DND-41 (cell line): ENCODE measurements around the gene UCK2.

Experiments
- ATAC-seq: fragments of 200-7000 bp; cut with Tn5 transposase; 3 replicates; pipeline ENCODE4 v1.9.1; 2021; ENCODE audit warnings: low read depth; ENCODE audit not compliant: insufficient read depth
- DNase-seq: peaks from one replicate; pipeline ENCODE4 v3.0.0-alpha.2; 2020
- H2AFZ ChIP-seq: 2 replicates; pipeline ENCODE4 v1.6.0; 2012; ENCODE audit warnings: low read depth, low read length
- H3K27ac ChIP-seq: 2 replicates; pipeline ENCODE4 v1.5.1; 2012; ENCODE audit warnings: low read length, inconsistent platforms
- H3K27me3 ChIP-seq: fragments of 200-600 bp; sonication (generic); 2 replicates; pipeline ENCODE4 v1.6.0; 2012; ENCODE audit warnings: low read length, mild to moderate bottlenecking, inconsistent platforms; ENCODE audit not compliant: insufficient read depth, poor library complexity
- H3K36me3 ChIP-seq: 2 replicates; pipeline ENCODE4 v1.5.1; 2012; ENCODE audit warnings: low read length, inconsistent platforms; ENCODE audit not compliant: insufficient read depth
- H3K4me1 ChIP-seq: 2 replicates; pipeline ENCODE4 v1.5.1; 2012; ENCODE audit warnings: mild to moderate bottlenecking, low read length; ENCODE audit not compliant: insufficient read depth
- H3K4me2 ChIP-seq: 2 replicates; pipeline ENCODE4 v1.6.0; 2012; ENCODE audit warnings: mild to moderate bottlenecking, moderate library complexity, low read length, inconsistent platforms; ENCODE audit not compliant: insufficient read depth
- H3K4me3 ChIP-seq, 2 experiments: fragments of 200-600 bp in 1 of 2; shearing (Covaris generic) in 1 of 2; 2 replicates each; pipeline ENCODE4 v1.5.1; 2012 to 2016; ENCODE audit warnings: inconsistent platforms in 2 of 2, low read length in 2 of 2, mild to moderate bottlenecking in 2 of 2, low read depth in 1 of 2, moderate library complexity in 1 of 2
- H3K79me2 ChIP-seq: 2 replicates; pipeline ENCODE4 v1.6.0; 2012; ENCODE audit warnings: low read length, inconsistent platforms; ENCODE audit not compliant: insufficient read depth
- H3K9ac ChIP-seq: 2 replicates; pipeline ENCODE4 v1.6.0; 2012; ENCODE audit warnings: low read depth, mild to moderate bottlenecking, inconsistent platforms, low read length, moderate library complexity
- H3K9me3 ChIP-seq: 2 replicates; pipeline ENCODE4 v1.5.1; 2012; ENCODE audit warnings: low read length, moderate library complexity, mild to moderate bottlenecking, inconsistent platforms; ENCODE audit not compliant: insufficient read depth, severe bottlenecking
- H4K20me1 ChIP-seq: 2 replicates; pipeline ENCODE4 v1.6.0; 2012; ENCODE audit warnings: low read length; ENCODE audit not compliant: insufficient read depth
- EZH2 ChIP-seq: IDR thresholded peaks from 3 replicates; pipeline ENCODE4 v1.6.1; 2012; ENCODE audit warnings: borderline replicate concordance, low read depth, mild to moderate bottlenecking, moderate library complexity, low read length, inconsistent platforms; ENCODE audit not compliant: severe bottlenecking
- TF ChIP-seq, protein P1 (sequence below): IDR thresholded peaks from 2 replicates; pipeline ENCODE4 v1.5.1; 2012; ENCODE audit warnings: borderline replicate concordance, low read length, moderate library complexity, mild to moderate bottlenecking; ENCODE audit not compliant: poor library complexity, severe bottlenecking; ENCODE audit errors: extremely low read depth

UCK2 gene

DNA sequence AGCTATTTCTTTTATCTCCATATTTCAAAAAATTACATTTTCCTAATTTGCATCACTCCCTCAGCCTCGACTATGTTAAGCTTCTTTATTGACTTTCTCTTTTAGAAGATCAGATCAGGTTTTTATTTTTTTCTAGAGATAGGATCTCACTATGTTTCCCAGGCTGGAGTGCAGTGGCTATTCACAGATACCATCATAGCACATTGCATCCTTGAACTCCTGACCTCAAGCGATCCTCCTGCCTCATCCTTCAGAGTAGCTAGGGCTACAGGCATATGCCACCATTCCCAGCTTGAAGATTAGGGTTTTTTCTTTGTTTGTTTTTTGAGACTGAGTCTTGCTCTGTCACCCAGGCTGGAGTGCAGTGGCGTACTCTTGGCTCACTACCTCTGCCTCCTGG lies 20.1 kb downstream of the UCK2 start:
- ATAC-seq (no peak), DNase-seq (no peak)
- peaks cover 100% of the 10 kb centered on the region for H3K4me1 ChIP-seq
- no peaks in the 10 kb centered on the region for H3K9me3 ChIP-seq
- H3K36me3 ChIP-seq, result peaks cover 22% of the 10 kb centered on the region
- no peaks in the 10 kb centered on the region for H3K27me3 ChIP-seq
- H4K20me1 ChIP-seq, result peaks cover 41% of the 10 kb centered on the region
- no peak overlapping the region for H3K4me3 ChIP-seq
- peak overlapping the region; percentile 97 for H3K27ac ChIP-seq
- H2AFZ ChIP-seq, result no peak overlapping the region
- peak overlapping the region; percentile 41; the same call in 1 of the 2 replicates for H3K9ac ChIP-seq
- H3K4me2 ChIP-seq, result 0 out of 2 replicates have a peak overlapping the region, but pooled peaks have one; percentile 14
- H3K79me2 ChIP-seq, result peaks cover 90% of the 10 kb centered on the region
- TF ChIP-seq, protein P1, sequence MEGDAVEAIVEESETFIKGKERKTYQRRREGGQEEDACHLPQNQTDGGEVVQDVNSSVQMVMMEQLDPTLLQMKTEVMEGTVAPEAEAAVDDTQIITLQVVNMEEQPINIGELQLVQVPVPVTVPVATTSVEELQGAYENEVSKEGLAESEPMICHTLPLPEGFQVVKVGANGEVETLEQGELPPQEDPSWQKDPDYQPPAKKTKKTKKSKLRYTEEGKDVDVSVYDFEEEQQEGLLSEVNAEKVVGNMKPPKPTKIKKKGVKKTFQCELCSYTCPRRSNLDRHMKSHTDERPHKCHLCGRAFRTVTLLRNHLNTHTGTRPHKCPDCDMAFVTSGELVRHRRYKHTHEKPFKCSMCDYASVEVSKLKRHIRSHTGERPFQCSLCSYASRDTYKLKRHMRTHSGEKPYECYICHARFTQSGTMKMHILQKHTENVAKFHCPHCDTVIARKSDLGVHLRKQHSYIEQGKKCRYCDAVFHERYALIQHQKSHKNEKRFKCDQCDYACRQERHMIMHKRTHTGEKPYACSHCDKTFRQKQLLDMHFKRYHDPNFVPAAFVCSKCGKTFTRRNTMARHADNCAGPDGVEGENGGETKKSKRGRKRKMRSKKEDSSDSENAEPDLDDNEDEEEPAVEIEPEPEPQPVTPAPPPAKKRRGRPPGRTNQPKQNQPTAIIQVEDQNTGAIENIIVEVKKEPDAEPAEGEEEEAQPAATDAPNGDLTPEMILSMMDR, result no peak
- TF ChIP-seq EZH2, result no peak

DNA sequence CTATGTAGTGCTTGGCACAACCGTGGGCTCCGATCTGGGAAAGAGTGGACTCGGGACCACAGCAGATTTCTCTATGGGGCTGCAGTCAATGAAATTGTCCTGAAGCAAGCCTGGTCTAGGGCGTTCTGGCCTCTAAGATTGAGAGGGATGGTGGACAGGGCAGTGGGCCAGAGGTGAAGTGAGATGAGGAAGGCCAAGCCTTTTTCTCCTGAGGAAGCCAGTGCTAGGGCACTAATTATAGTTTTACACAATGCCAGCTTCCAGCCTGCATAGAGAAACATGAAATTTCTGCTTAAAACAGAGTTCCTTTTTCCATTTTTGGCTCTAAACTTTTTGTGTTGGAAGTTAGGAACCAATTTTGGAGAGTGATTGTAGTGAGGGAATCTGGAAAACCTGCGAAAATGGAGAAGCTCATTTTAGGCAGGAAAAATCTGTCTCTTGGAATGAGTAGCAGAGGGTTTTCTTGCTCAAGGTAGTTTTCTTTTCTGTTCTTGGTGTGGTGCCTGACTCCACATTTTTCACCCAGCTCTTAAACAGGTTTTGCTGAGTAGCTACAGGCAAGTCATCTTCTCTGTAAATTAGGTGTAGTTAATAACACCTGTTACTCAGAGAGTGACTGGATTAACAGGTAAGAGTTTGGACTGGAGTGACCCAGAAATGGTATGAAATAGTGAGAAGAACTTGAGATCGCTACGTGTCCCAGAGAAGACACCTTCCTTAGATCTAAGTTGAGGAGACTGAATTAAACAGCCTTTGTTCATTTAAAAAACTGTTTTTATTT lies 22.1 kb downstream of the UCK2 start:
- Histone ChIP-seq H3K27me3 (no peaks in the 10 kb centered on the region), H3K4me2 (peak overlapping the region; percentile 6; the same call in 1 of the 2 replicates), H3K27ac (peak overlapping the region; percentile 97), H3K9me3 (no peaks in the 10 kb centered on the region), H2AFZ (no peak overlapping the region), H3K4me3 (no peak overlapping the region), H3K36me3 (peaks cover 15% of the 10 kb centered on the region; the same call in 1 of the 2 replicates), H3K4me1 (peaks cover 100% of the 10 kb centered on the region), H4K20me1 (peaks cover 25% of the 10 kb centered on the region), H3K79me2 (peaks cover 90% of the 10 kb centered on the region), H3K9ac (peak overlapping the region; percentile 33)
- ATAC-seq (no peak), DNase-seq (no peak)
- no peak for TF ChIP-seq EZH2
- TF ChIP-seq, protein P1, result no peak

DNA sequence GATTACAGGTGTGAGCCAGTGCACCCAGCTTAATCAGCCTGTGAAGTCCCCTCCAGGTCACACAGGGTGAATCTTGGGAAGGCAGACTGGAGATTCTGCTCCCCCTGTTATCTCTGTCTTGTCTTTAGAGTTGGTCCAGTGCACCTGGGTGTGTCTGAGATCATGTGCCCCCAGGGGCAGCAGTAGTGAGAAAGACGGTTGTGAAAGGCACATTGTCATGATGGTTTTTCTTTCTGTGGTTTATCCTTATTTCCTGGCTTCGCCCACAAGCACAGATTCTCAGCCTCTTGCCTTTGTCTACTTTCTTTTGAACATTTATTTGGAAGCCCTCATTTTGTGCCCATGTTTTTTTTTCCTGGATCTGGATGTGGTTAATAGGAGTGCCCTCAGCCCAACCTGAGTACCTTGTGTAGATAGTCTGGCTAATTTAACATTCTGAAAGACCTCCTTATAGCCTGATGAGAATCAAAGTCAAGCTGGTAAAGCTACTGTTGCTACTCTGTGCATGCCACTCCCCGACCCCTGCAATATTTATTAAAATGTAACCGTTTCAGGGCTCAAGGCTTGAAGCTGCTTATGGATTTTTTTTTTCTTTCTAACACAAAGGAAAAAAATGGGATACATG lies 23.7 kb downstream of the UCK2 start:
- H3K79me2 ChIP-seq, result peaks cover 90% of the 10 kb centered on the region
- H3K9ac ChIP-seq, result peak overlapping the region; percentile 53
- H3K27ac ChIP-seq, result peak overlapping the region; percentile 97
- no peak overlapping the region for H2AFZ ChIP-seq
- H3K27me3 ChIP-seq, result no peaks in the 10 kb centered on the region
- H3K4me2 ChIP-seq, result peak overlapping the region; percentile 68
- H3K4me3 ChIP-seq, result peak overlapping the region in 1 of 2 experiments; percentile 37; a peak in 2 of 4 replicates
- TF ChIP-seq, protein P1, result no peak
- DNase-seq, result peak; percentile 91
- H4K20me1 ChIP-seq, result peaks cover 20% of the 10 kb centered on the region
- H3K9me3 ChIP-seq, result no peaks in the 10 kb centered on the region
- H3K4me1 ChIP-seq, result peaks cover 100% of the 10 kb centered on the region
- ATAC-seq, result peak; percentile 77
- H3K36me3 ChIP-seq, result peaks cover 14% of the 10 kb centered on the region; the same call in 1 of the 2 replicates
